Body of pancreas (tissue), 4 donors: ENCODE data around the gene APBA1. TPM values are rescaled to one million over a fixed set of nuclear protein-coding genes. Genes with fewer than 3 reads are reported as not detected.

Experiments used
- ATAC-seq: fragments of 150-250 bp; one replicate; pipeline ENCODE4 v1.9.1; 2016
- DNase-seq, 4 donors: peaks; one replicate each; pipeline ENCODE4 v3.0.0-alpha.2; 2019
- H3K27ac ChIP-seq, 4 donors: fragments of 200-600 bp; sonication (generic); 1 replicate in 3 of 4; 2 replicates in 1 of 4; pipeline versions ENCODE4 v1.5.1 to v1.6.1; 2016 to 2019; ENCODE audit warnings: mild to moderate bottlenecking in 1 of 4, mixed read lengths in 1 of 4, moderate library complexity in 1 of 4
- H3K27me3 ChIP-seq, 2 donors: fragments of 200-600 bp; sonication (generic); one replicate each; pipeline ENCODE4 v1.6.0; 2016; ENCODE audit warnings: mild to moderate bottlenecking in 1 of 2
- H3K36me3 ChIP-seq, 2 donors: fragments of 200-600 bp; sonication (generic); replicated peaks in 1 of 2; 2 replicates each; pipeline ENCODE4 v1.5.1; 2016; ENCODE audit warnings: low read depth in 2 of 2; ENCODE audit not compliant: insufficient read depth in 1 of 2
- H3K4me1 ChIP-seq: fragments of 200-600 bp; sonication (generic); one replicate; pipeline ENCODE4 v1.6.0; 2016
- H3K4me3 ChIP-seq, 2 donors: fragments of 200-600 bp; sonication (generic); 1 replicate in 1 of 2; 2 replicates in 1 of 2; pipeline ENCODE4 v1.5.1; 2016 to 2019
- H3K9me3 ChIP-seq, 3 donors: fragments of 200-600 bp; sonication (generic); 1 replicate in 2 of 3; 2 replicates in 1 of 3; pipeline ENCODE4 v1.5.1; 2016
- CTCF ChIP-seq, 7 experiments: fragments of 450-650 bp in 4 of 7; fragments of 200-600 bp in 3 of 7; sonication (generic) in 3 of 7; IDR thresholded peaks; one replicate each; pipeline ENCODE4 v1.5.1; 2016 to 2019; ENCODE audit warnings: antibody characterized with exemption in 7 of 7
- POLR2A ChIP-seq, 3 donors: fragments of 450-650 bp; IDR thresholded peaks; one replicate each; pipeline ENCODE4 v1.6.1; 2016; ENCODE audit warnings: antibody characterized with exemption in 3 of 3, mild to moderate bottlenecking in 2 of 3
- WGBS, 2 donors: methylation state at CpG; one replicate each; pipeline ENCODE4 v1.1.5; 2017; 5-methylcytosine and 5-hydroxymethylcytosine counted together
- intact Hi-C: fragments of 100-400 bp; cut with DNase I; formaldehyde crosslinking; loops from one replicate; pipeline ENCODE4 v1.15.1; 2023
- total RNA-seq, 2 donors: library from RNA; depleted of rRNA; stranded (reverse); fragments of >200 nt; gene quantifications; one replicate each; pipeline ENCODE4 v1.1.0, GENCODE V29; 2016

APBA1 gene
- total RNA-seq, 2 donors from 2014 or later = 3.3 to 3.6 TPM

- Histone ChIP-seq H3K4me1 (no peaks in the 10 kb centered on the region), H3K27ac (no peak overlapping the region), H3K4me3 (no peak overlapping the region), H3K27me3 (no peaks in the 10 kb centered on the region), H3K36me3 (no peaks in the 10 kb centered on the region), H3K9me3 (no peaks in the 10 kb centered on the region)
- ATAC-seq (no peak), DNase-seq (no peak)
- WGBS, 2 donors = 30 to 38% methylated on average over 6 of the region's 6 CpGs
- intact Hi-C loops = no loop called here
- TF ChIP-seq CTCF (IDR thresholded peaks at IDR 0.05) (no peak), POLR2A (IDR thresholded peaks at IDR 0.05) (no peak)
These were observed 172.8 kb downstream of the APBA1 start for GRCh38 chr9:69499407-69499806.

- Histone ChIP-seq H3K27ac (no peak overlapping the region), H3K9me3 (no peaks in the 10 kb centered on the region), H3K36me3 (no peaks in the 10 kb centered on the region), H3K27me3 (no peaks in the 10 kb centered on the region), H3K4me3 (no peak overlapping the region), H3K4me1 (peaks cover 1% of the 10 kb centered on the region)
- intact Hi-C loops = no loop called here
- WGBS, 2 donors = 85 to 90% methylated on average over 3 of the region's 3 CpGs
- DNase-seq (no peak), ATAC-seq (no peak)
- TF ChIP-seq CTCF (IDR thresholded peaks at IDR 0.05) = no peak
- TF ChIP-seq POLR2A (IDR thresholded peaks at IDR 0.05) = no peak
These were observed 173.7 kb downstream of the APBA1 start for GRCh38 chr9:69498470-69498869.

GRCh38 chr9:69497816-69498215, 174.4 kb downstream of the APBA1 start:
- no peaks in the 10 kb centered on the region for H3K36me3 ChIP-seq
- H3K9me3 ChIP-seq = no peaks in the 10 kb centered on the region
- ATAC-seq (no peak), DNase-seq (no peak)
- TF ChIP-seq CTCF (IDR thresholded peaks at IDR 0.05) = no peak
- no peak for TF ChIP-seq POLR2A (IDR thresholded peaks at IDR 0.05)
- no peak overlapping the region for H3K4me3 ChIP-seq
- peaks cover 5% of the 10 kb centered on the region for H3K4me1 ChIP-seq
- no peaks in the 10 kb centered on the region for H3K27me3 ChIP-seq
- WGBS, 2 donors = 71 to 76% methylated on average over 3 to 4 of the region's 4 CpGs
- no peak overlapping the region for H3K27ac ChIP-seq
- intact Hi-C loops = no loop called here

- ATAC-seq (no peak), DNase-seq (no peak)
- no peaks in the 10 kb centered on the region for H3K9me3 ChIP-seq
- intact Hi-C loops = no loop called here
- WGBS, 2 donors = 90 to 92% methylated on average over 4 of the region's 4 CpGs
- no peak overlapping the region for H3K27ac ChIP-seq
- H3K4me3 ChIP-seq = no peak overlapping the region
- peaks cover 5% of the 10 kb centered on the region for H3K4me1 ChIP-seq
- TF ChIP-seq CTCF (IDR thresholded peaks at IDR 0.05) (no peak), POLR2A (IDR thresholded peaks at IDR 0.05) (no peak)
- no peaks in the 10 kb centered on the region for H3K27me3 ChIP-seq
- H3K36me3 ChIP-seq = no peaks in the 10 kb centered on the region
These were observed 175.2 kb downstream of the APBA1 start for GRCh38 chr9:69496846-69497450.

- DNase-seq (no peak), ATAC-seq (no peak)
- no peak for TF ChIP-seq CTCF (IDR thresholded peaks at IDR 0.05)
- no peak for TF ChIP-seq POLR2A (IDR thresholded peaks at IDR 0.05)
- WGBS, 2 donors = 68 to 78% methylated on average over 8 to 10 of the region's 10 CpGs
- H3K4me1 ChIP-seq = peaks cover 5% of the 10 kb centered on the region
- intact Hi-C loops = no loop called here
- H3K27me3 ChIP-seq = no peaks in the 10 kb centered on the region
- H3K36me3 ChIP-seq = no peaks in the 10 kb centered on the region
- H3K27ac ChIP-seq = no peak overlapping the region
- no peak overlapping the region for H3K4me3 ChIP-seq
- no peaks in the 10 kb centered on the region for H3K9me3 ChIP-seq
These were observed 176.9 kb downstream of the APBA1 start for GRCh38 chr9:69495296-69495695.
